H1 (cell line): ENCODE measurements around the gene SNAPC2. TPM values are rescaled to one million over a fixed set of nuclear protein-coding genes. Genes with fewer than 3 reads are reported as not detected.

ENCODE experiments used
- CTCF ChIA-PET: fragments of 300-600 bp; sonication (Branson Sonifier 250); formaldehyde crosslinking; loops from one replicate; lab custom pipeline; 2021; ENCODE audit not compliant: partially characterized antibody; lab: Charles Lee
- POLR2A ChIA-PET: fragments of 300-600 bp; sonication (Branson Sonifier 250); formaldehyde crosslinking; loops from one replicate; lab custom pipeline; 2021; ENCODE audit warnings: inconsistent platforms; ENCODE audit not compliant: partially characterized antibody; lab: Charles Lee
- DNase-seq, 2 experiments: peaks; one replicate each; pipeline versions ENCODE4 v3.0.0 to v3.0.0-alpha.2; 2010 to 2022; ENCODE audit warnings: low spot score in 2 of 2, low read depth in 1 of 2, mixed read lengths in 1 of 2
- FAIRE-seq: peaks from 2 replicates; lab custom pipeline; 2011; peaks lifted over from hg19 to GRCh38; lab: Jason Lieb, UNC
- H2AFZ ChIP-seq: 2 replicates; pipeline ENCODE4 v1.8.1; 2012; ENCODE audit warnings: low read length, inconsistent platforms
- H2AK5ac ChIP-seq: 2 replicates; pipeline ENCODE4 v1.6.1; 2013; ENCODE audit warnings: low read depth, low read length
- H2BK120ac ChIP-seq: replicated peaks from 2 replicates; pipeline ENCODE3; 2013; ENCODE audit warnings: low read depth, low read length, inconsistent platforms
- H2BK12ac ChIP-seq: 2 replicates; pipeline ENCODE4 v1.6.1; 2013; ENCODE audit warnings: low read depth, low read length
- H2BK15ac ChIP-seq: 2 replicates; pipeline ENCODE4 v1.6.1; 2013; ENCODE audit warnings: low read length
- H2BK20ac ChIP-seq: 2 replicates; pipeline ENCODE4 v1.6.1; 2013; ENCODE audit warnings: low read length
- H2BK5ac ChIP-seq: 2 replicates; pipeline ENCODE4 v1.6.1; 2013; ENCODE audit warnings: low read depth, low read length
- H3K14ac ChIP-seq: 2 replicates; pipeline ENCODE4 v1.6.1; 2013; ENCODE audit warnings: inconsistent platforms; ENCODE audit not compliant: insufficient read length
- H3K18ac ChIP-seq: 2 replicates; pipeline ENCODE4 v1.6.1; 2013; ENCODE audit warnings: low read length; ENCODE audit errors: extremely low read depth
- H3K23ac ChIP-seq: 2 replicates; pipeline ENCODE4 v1.6.1; 2013; ENCODE audit warnings: inconsistent platforms; ENCODE audit not compliant: insufficient read length
- H3K23me2 ChIP-seq: 2 replicates; pipeline ENCODE4 v1.6.1; 2013; ENCODE audit warnings: low read depth, low read length
- H3K27ac ChIP-seq: 2 replicates; pipeline ENCODE4 v1.6.1; 2011; ENCODE audit warnings: low read depth, low read length, inconsistent platforms
- H3K27me3 ChIP-seq, 4 experiments: replicated peaks in 1 of 4; 1 replicate in 1 of 4; 2 replicates in 3 of 4; pipeline versions ENCODE4 v1.6.1 to v1.8.1; 2011 to 2013; ENCODE audit warnings: low read length in 3 of 4, mild to moderate bottlenecking in 3 of 4, inconsistent platforms in 2 of 4, mixed read lengths in 2 of 4, moderate library complexity in 1 of 4; ENCODE audit not compliant: control insufficient read depth in 3 of 4, insufficient read depth in 3 of 4; ENCODE audit errors: extremely low read depth in 1 of 4
- H3K36me3 ChIP-seq, 4 experiments: 2 replicates each; pipeline versions ENCODE4 v1.6.1 to v1.8.1; 2011 to 2013; ENCODE audit warnings: mild to moderate bottlenecking in 4 of 4, low read length in 3 of 4, moderate library complexity in 2 of 4, control low read depth in 1 of 4, inconsistent platforms in 1 of 4; ENCODE audit not compliant: insufficient read depth in 4 of 4, control insufficient read depth in 2 of 4
- H3K4ac ChIP-seq: replicated peaks from 2 replicates; pipeline ENCODE3; 2013; ENCODE audit warnings: low read length, low read depth, mixed read lengths, inconsistent platforms; ENCODE audit not compliant: insufficient read length
- H3K4me1 ChIP-seq, 4 experiments: replicated peaks in 1 of 4; 1 replicate in 1 of 4; 2 replicates in 3 of 4; pipeline versions ENCODE4 v1.6.1 to v1.8.1; 2011 to 2013; ENCODE audit warnings: low read length in 3 of 4, inconsistent platforms in 2 of 4, mixed read lengths in 1 of 4; ENCODE audit not compliant: insufficient read depth in 4 of 4, control insufficient read depth in 3 of 4
- H3K4me2 ChIP-seq, 2 experiments: 2 replicates each; pipeline versions ENCODE4 v1.6.1 to v1.8.1; 2011 to 2013; ENCODE audit warnings: low read depth in 2 of 2, low read length in 2 of 2, control low read depth in 1 of 2, inconsistent platforms in 1 of 2, mild to moderate bottlenecking in 1 of 2; ENCODE audit not compliant: insufficient read depth in 1 of 2
- H3K4me3 ChIP-seq, 4 experiments: fragments of 200-600, 300-600 bp in 1 of 4; sonication (generic), shearing (Covaris generic), sonication (Bioruptor Twin) in 1 of 4; 2 replicates each; pipeline versions ENCODE4 v1.5.1 to v1.8.1; 2011 to 2016; ENCODE audit warnings: low read length in 4 of 4, low read depth in 3 of 4, control low read depth in 2 of 4, inconsistent platforms in 2 of 4, mild to moderate bottlenecking in 2 of 4, mixed read lengths in 1 of 4, moderate library complexity in 1 of 4; ENCODE audit not compliant: insufficient read depth in 2 of 4; ENCODE audit errors: extremely low read depth in 1 of 4
- H3K56ac ChIP-seq: replicated peaks from 2 replicates; pipeline ENCODE3; 2013; ENCODE audit warnings: low read depth, mild to moderate bottlenecking, mixed read lengths, low read length, inconsistent platforms; ENCODE audit not compliant: insufficient read length
- H3K79me1 ChIP-seq: 2 replicates; pipeline ENCODE4 v1.6.1; 2013; ENCODE audit warnings: low read depth, low read length, control low read depth
- H3K79me2 ChIP-seq, 2 experiments: 2 replicates each; pipeline versions ENCODE4 v1.6.1 to v1.8.1; 2012 to 2013; ENCODE audit warnings: low read length in 2 of 2, mild to moderate bottlenecking in 2 of 2, inconsistent platforms in 1 of 2; ENCODE audit not compliant: insufficient read depth in 2 of 2, control insufficient read depth in 1 of 2
- H3K9ac ChIP-seq, 4 experiments: replicated peaks in 1 of 4; 1 replicate in 1 of 4; 2 replicates in 3 of 4; pipeline versions ENCODE4 v1.6.1 to v1.8.1; 2011 to 2013; ENCODE audit warnings: low read depth in 3 of 4, low read length in 3 of 4, control low read depth in 2 of 4, mild to moderate bottlenecking in 2 of 4, moderate library complexity in 2 of 4, inconsistent platforms in 1 of 4; ENCODE audit errors: extremely low read depth in 1 of 4
- H3K9me3 ChIP-seq, 2 experiments: 2 replicates each; pipeline versions ENCODE4 v1.6.1 to v1.8.1; 2012 to 2013; ENCODE audit warnings: mild to moderate bottlenecking in 2 of 2, moderate library complexity in 2 of 2, control low read depth in 1 of 2, inconsistent platforms in 1 of 2, low read depth in 1 of 2, low read length in 1 of 2, mixed read lengths in 1 of 2; ENCODE audit not compliant: insufficient read depth in 2 of 2
- H4K20me1 ChIP-seq, 2 experiments: replicated peaks in 1 of 2; 2 replicates each; pipeline versions ENCODE3 to v1.8.1; 2011 to 2013; ENCODE audit warnings: inconsistent platforms in 2 of 2, low read length in 2 of 2, mild to moderate bottlenecking in 1 of 2; ENCODE audit not compliant: insufficient read depth in 2 of 2, control insufficient read depth in 1 of 2
- H4K5ac ChIP-seq: 2 replicates; pipeline ENCODE4 v1.6.1; 2013; ENCODE audit warnings: low read length, low read depth, mixed read lengths, inconsistent platforms; ENCODE audit not compliant: insufficient read length
- H4K8ac ChIP-seq: 2 replicates; pipeline ENCODE4 v1.8.0; 2013; ENCODE audit warnings: mild to moderate bottlenecking, moderate library complexity, low read length, inconsistent platforms; ENCODE audit not compliant: insufficient read depth; ENCODE audit errors: extremely low read depth
- H4K91ac ChIP-seq: replicated peaks from 2 replicates; pipeline ENCODE3; 2013; ENCODE audit warnings: low read length, mixed read lengths, inconsistent platforms; ENCODE audit not compliant: insufficient read length
- ASH2L ChIP-seq: fragments of 200-600, 300-600 bp; sonication (generic); IDR thresholded peaks from one replicate; pipeline ENCODE4 v1.7.1; 2017; ENCODE audit warnings: low read length
- KDM1A ChIP-seq: fragments of 200-600, 300-600 bp; sonication (generic); IDR thresholded peaks from 2 replicates; pipeline ENCODE4 v1.7.1; 2016; ENCODE audit warnings: mild to moderate bottlenecking, low read length, borderline replicate concordance
- KDM5A ChIP-seq: fragments of 200-600 bp; IDR thresholded peaks from 2 replicates; pipeline ENCODE4 v1.7.1; 2012; ENCODE audit warnings: mild to moderate bottlenecking, low read length, inconsistent platforms, mixed read lengths
- RBBP5 ChIP-seq: IDR thresholded peaks from 2 replicates; pipeline ENCODE4 v1.7.1; 2012; ENCODE audit warnings: low read depth, mild to moderate bottlenecking, inconsistent platforms, low read length, moderate library complexity, borderline replicate concordance
- SRF ChIP-seq: IDR thresholded peaks from 2 replicates; pipeline ENCODE4 v1.6.1; 2011; ENCODE audit warnings: mild to moderate bottlenecking, low read depth, low read length, moderate library complexity
- TAF7 ChIP-seq: optimal IDR thresholded peaks from 2 replicates; pipeline ENCODE3; 2011; ENCODE audit warnings: low read depth, mild to moderate bottlenecking, inconsistent platforms, low read length, moderate library complexity, borderline replicate concordance
- WGBS, 2 experiments: shearing (Covaris generic) in 1 of 2; methylation state at CpG; one replicate each; pipeline versions ENCODE4 v1.1.6 to v1.1.7; 2013 to 2015; ENCODE audit warnings: low lambda C conversion rate in 2 of 2, mixed read lengths in 2 of 2, inconsistent platforms in 1 of 2, low coverage in 1 of 2, missing lambda C conversion rate in 1 of 2; ENCODE audit not compliant: insufficient replicate concordance in 2 of 2, insufficient coverage in 1 of 2, insufficient read length in 1 of 2; ENCODE audit errors: extremely low coverage in 1 of 2, missing lambda C conversion rate in 1 of 2; 5-methylcytosine and 5-hydroxymethylcytosine counted together
- polyA plus RNA-seq, 7 experiments: library from polyadenylated mRNA; depleted of rRNA in 3 of 7; stranded (reverse) in 5 of 7; unstranded in 2 of 7; fragments of >200 nt in 5 of 7; fragments of 200-250 nt in 2 of 7; gene quantifications; 1 replicate in 5 of 7; 2 replicates in 1 of 7; 4 replicates in 1 of 7; pipeline versions ENCODE4 v1.2.1 to v1.2.3, GENCODE V29; 2011 to 2013; ENCODE audit warnings: missing spikeins in 2 of 7, mixed read lengths in 2 of 7
- total RNA-seq: library from RNA; stranded (reverse); fragmentation: NEBNext Ultra II Directional; extraction: Animal tissue kit (Norgen Biotek cat#: 25700); gene quantifications from 2 replicates; pipeline ENCODE4 v1.2.1, GENCODE V29; 2021

SNAPC2 gene
- total and polyA plus RNA-seq, 2 of the 8 experiments (the other 6 are each of a cell fraction or from before 2014, with no cell fraction given): 18.2 to 20.3 TPM

- Histone ChIP-seq H3K18ac (no peak overlapping the region), H2BK12ac (no peak overlapping the region), H4K8ac (no peak overlapping the region), H3K23me2 (peaks cover 16% of the 10 kb centered on the region), H4K5ac (no peak overlapping the region), H3K23ac (no peak overlapping the region), H3K4me3 (peak overlapping the region; percentile 67 to 98 (median 70); a peak in 5 of 8 replicates), H3K79me2 (no peaks in the 10 kb centered on the region), H3K9me3 (no peaks in the 10 kb centered on the region), H4K91ac (no peak overlapping the region), H3K9ac (no peak overlapping the region), H3K36me3 (no peaks in the 10 kb centered on the region), H3K4ac (no peak overlapping the region), H3K14ac (no peak overlapping the region), H2BK5ac (no peak overlapping the region), H3K27ac (no peak overlapping the region), H2BK20ac (no peak overlapping the region), H2AFZ (no peak overlapping the region), H3K4me1 (peaks cover 0 to 21% (median 16%) of the 10 kb centered on the region in 4 experiments; a peak in 5 of 7 replicates), H2BK15ac (no peak overlapping the region), H3K79me1 (no peaks in the 10 kb centered on the region; the same call in 1 of the 2 replicates), H3K27me3 (peaks cover 0 to 10% (median 6%) of the 10 kb centered on the region in 4 experiments; a peak in 4 of 7 replicates), H4K20me1 (peaks cover 4% of the 10 kb centered on the region in 2 experiments), H2BK120ac (no peak overlapping the region), H2AK5ac (no peak overlapping the region), H3K4me2 (peak overlapping the region; percentile 89 to 100), H3K56ac (no peak overlapping the region)
- no peak for FAIRE-seq
- TF ChIP-seq KDM1A (peak; percentile 69), RBBP5 (0 out of 2 replicates have a peak, but pooled peaks have one; percentile 38), KDM5A (no peak), ASH2L (peak; percentile 33), SRF (no peak), TAF7 (no peak)
- CTCF ChIA-PET: interaction anchor here (1.1 to 1.4 kb wide), 6 partner anchors 13 to 45 kb away, joined by 3 to 6 read pairs (median 4); no protein-coding TSS in a partner anchor
- POLR2A ChIA-PET: interaction anchor here (0.6 to 3.4 kb wide), 11 partner anchors 8 to 234 kb away, joined by 3 to 20 read pairs (median 3); partner anchors contain the start of gene MAP2K7
- 79% methylated on average over 30 of the region's 47 CpGs; no CpG with 5 or more reads in 1 of the 2 experiments for WGBS, 2 experiments
- no peak for DNase-seq
Observed at GRCh38 chr19:7872306-7873204, 47.6 kb upstream of the SNAPC2 start.
